ENCODE results near the gene COG5.

DNA sequence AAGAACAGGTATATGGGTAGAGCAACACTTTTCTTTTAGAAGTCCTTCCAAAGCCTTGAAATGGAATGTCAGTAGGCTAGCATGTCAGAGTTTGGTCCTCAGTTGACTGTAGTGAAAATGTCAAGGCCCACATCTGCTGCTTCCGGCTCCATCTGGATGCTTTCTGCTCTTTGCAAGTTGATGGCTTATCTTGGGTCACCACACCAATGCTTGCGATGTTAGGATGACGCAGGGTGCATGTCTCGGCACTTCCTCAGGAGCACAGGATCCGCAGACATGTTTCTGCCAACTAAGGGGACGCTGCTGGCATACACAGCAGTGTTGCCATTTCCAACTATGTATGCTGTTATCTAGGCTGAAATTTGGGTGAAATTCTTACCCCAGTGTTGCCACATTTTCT is 408.9 kb downstream of the COG5 start:
- TF ChIP-seq, protein P1, sequence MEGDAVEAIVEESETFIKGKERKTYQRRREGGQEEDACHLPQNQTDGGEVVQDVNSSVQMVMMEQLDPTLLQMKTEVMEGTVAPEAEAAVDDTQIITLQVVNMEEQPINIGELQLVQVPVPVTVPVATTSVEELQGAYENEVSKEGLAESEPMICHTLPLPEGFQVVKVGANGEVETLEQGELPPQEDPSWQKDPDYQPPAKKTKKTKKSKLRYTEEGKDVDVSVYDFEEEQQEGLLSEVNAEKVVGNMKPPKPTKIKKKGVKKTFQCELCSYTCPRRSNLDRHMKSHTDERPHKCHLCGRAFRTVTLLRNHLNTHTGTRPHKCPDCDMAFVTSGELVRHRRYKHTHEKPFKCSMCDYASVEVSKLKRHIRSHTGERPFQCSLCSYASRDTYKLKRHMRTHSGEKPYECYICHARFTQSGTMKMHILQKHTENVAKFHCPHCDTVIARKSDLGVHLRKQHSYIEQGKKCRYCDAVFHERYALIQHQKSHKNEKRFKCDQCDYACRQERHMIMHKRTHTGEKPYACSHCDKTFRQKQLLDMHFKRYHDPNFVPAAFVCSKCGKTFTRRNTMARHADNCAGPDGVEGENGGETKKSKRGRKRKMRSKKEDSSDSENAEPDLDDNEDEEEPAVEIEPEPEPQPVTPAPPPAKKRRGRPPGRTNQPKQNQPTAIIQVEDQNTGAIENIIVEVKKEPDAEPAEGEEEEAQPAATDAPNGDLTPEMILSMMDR (IDR thresholded peaks at IDR 0.05; ENCODE audit: low read length): no peak
- no peak for TF ChIP-seq EZH2 (IDR thresholded peaks at IDR 0.05; ENCODE audit: borderline replicate concordance, low read length)
